Measurements from ENCODE around the gene PTPRN2.

Gene PTPRN2

GRCh38 chr7:157745721-157746709 is 841.6 kb downstream of the PTPRN2 start:
- no peak overlapping the region for H3K4me3 ChIP-seq (ENCODE audit: low read depth, low read length)
- no peak for DNase-seq (ENCODE audit: low read depth)
- no peak for TF ChIP-seq CTCF (conservative IDR thresholded peaks at IDR 0.05; ENCODE audit: low read depth, low read length)

GRCh38 chr7:157744786-157745601 is 842.6 kb downstream of the PTPRN2 start:
- no peak for DNase-seq (ENCODE audit: low read depth)
- no peak overlapping the region for H3K4me3 ChIP-seq (ENCODE audit: low read depth, low read length)
- TF ChIP-seq CTCF (conservative IDR thresholded peaks at IDR 0.05; ENCODE audit: low read depth, low read length) = no peak

- DNase-seq (ENCODE audit: low read depth) = no peak
- H3K4me3 ChIP-seq (ENCODE audit: low read depth, low read length) = no peak overlapping the region
- no peak for TF ChIP-seq CTCF (conservative IDR thresholded peaks at IDR 0.05; ENCODE audit: low read depth, low read length)
Observed at GRCh38 chr7:157743781-157744525, 843.7 kb downstream of the PTPRN2 start.

GRCh38 chr7:157740251-157740798 is 847.3 kb downstream of the PTPRN2 start:
- no peak for DNase-seq (ENCODE audit: low read depth)
- no peak for TF ChIP-seq CTCF (conservative IDR thresholded peaks at IDR 0.05; ENCODE audit: low read depth, low read length)
- no peak overlapping the region for H3K4me3 ChIP-seq (ENCODE audit: low read depth, low read length)

GRCh38 chr7:157739650-157740049 is 848.0 kb downstream of the PTPRN2 start:
- no peak for TF ChIP-seq CTCF (conservative IDR thresholded peaks at IDR 0.05; ENCODE audit: low read depth, low read length)

GRCh38 chr7:157739031-157739430 is 848.6 kb downstream of the PTPRN2 start:
- no peak overlapping the region for H3K4me3 ChIP-seq (ENCODE audit: low read depth, low read length)
- no peak for DNase-seq (ENCODE audit: low read depth)
- no peak for TF ChIP-seq CTCF (conservative IDR thresholded peaks at IDR 0.05; ENCODE audit: low read depth, low read length)

More at GRCh38 chr7:157739650-157740049, 848.0 kb downstream of the PTPRN2 start:
- H3K4me3 ChIP-seq (ENCODE audit: low read depth, low read length) = no peak overlapping the region
- DNase-seq (ENCODE audit: low read depth) = no peak

Measured in choroid plexus epithelial cell (primary cell).